Measurements from ENCODE around the gene S1PR3.

Gene S1PR3

GRCh38 chr9:89039104-89039465, 47.8 kb downstream of the S1PR3 start:
- DNase-seq: no peak

- DNase-seq: no peak
These were observed 48.4 kb downstream of the S1PR3 start for GRCh38 chr9:89039664-89040063.

GRCh38 chr9:89042984-89043383, 51.7 kb downstream of the S1PR3 start:
- DNase-seq: no peak

- DNase-seq: no peak
These were observed 52.8 kb downstream of the S1PR3 start for GRCh38 chr9:89044104-89044503.

- DNase-seq: no peak
These were observed 53.6 kb downstream of the S1PR3 start for GRCh38 chr9:89044881-89045280.

- no peak for DNase-seq
These were observed 55.6 kb downstream of the S1PR3 start for GRCh38 chr9:89046832-89047231.

GRCh38 chr9:89047667-89048066, 56.4 kb downstream of the S1PR3 start:
- DNase-seq: no peak

GRCh38 chr9:89048616-89049015, 57.3 kb downstream of the S1PR3 start:
- no peak for DNase-seq

- no peak for DNase-seq
These were observed 58.4 kb downstream of the S1PR3 start for GRCh38 chr9:89049646-89050045.

GRCh38 chr9:89051421-89052025, 60.3 kb downstream of the S1PR3 start:
- DNase-seq: no peak

- DNase-seq: no peak
These were observed 61.3 kb downstream of the S1PR3 start for GRCh38 chr9:89052470-89053097.

GRCh38 chr9:89053301-89053700, 62.0 kb downstream of the S1PR3 start:
- no peak for DNase-seq

All from NCI-H774 (cell line).